BE2C (cell line): ENCODE measurements around the gene HPGDS.

ENCODE experiments used
- DNase-seq: peaks from one replicate; pipeline ENCODE4 v3.0.0-alpha.2; 2020
- H3K27me3 ChIP-seq: fragments of 250-450 bp; sonication (Bioruptor Pico); 2 replicates; pipeline ENCODE4 v1.5.1; 2020; ENCODE audit warnings: mild to moderate bottlenecking
- H3K36me3 ChIP-seq: fragments of 250-450 bp; sonication (Bioruptor Pico); 2 replicates; pipeline ENCODE4 v1.5.1; 2020; ENCODE audit warnings: mild to moderate bottlenecking
- H3K4me1 ChIP-seq: fragments of 250-450 bp; sonication (Bioruptor Pico); 2 replicates; pipeline ENCODE4 v1.5.1; 2020
- H3K4me3 ChIP-seq: 2 replicates; pipeline ENCODE4 v1.5.1; 2011; ENCODE audit warnings: low read depth, low read length
- H3K9me3 ChIP-seq: fragments of 250-450 bp; sonication (Bioruptor Pico); 2 replicates; pipeline ENCODE4 v1.5.1; 2020
- CTCF ChIP-seq: IDR thresholded peaks from 2 replicates; pipeline ENCODE4 v1.5.1; 2012; ENCODE audit warnings: mild to moderate bottlenecking, low read depth, low read length

HPGDS gene

GRCh38 chr4:94377294-94377693 lies 34.7 kb upstream of the HPGDS start:
- H3K36me3 ChIP-seq: no peaks in the 10 kb centered on the region
- H3K4me3 ChIP-seq: no peak overlapping the region
- no peaks in the 10 kb centered on the region for H3K27me3 ChIP-seq
- peaks cover 8% of the 10 kb centered on the region; the same call in 1 of the 2 replicates for H3K4me1 ChIP-seq
- TF ChIP-seq CTCF: no peak
- H3K9me3 ChIP-seq: no peaks in the 10 kb centered on the region
- no peak for DNase-seq

- Histone ChIP-seq H3K36me3 (no peaks in the 10 kb centered on the region), H3K9me3 (no peaks in the 10 kb centered on the region)
- no peak for DNase-seq
Observed at GRCh38 chr4:94375364-94375763, 32.7 kb upstream of the HPGDS start.

GRCh38 chr4:94373752-94374151 lies 31.1 kb upstream of the HPGDS start:
- Histone ChIP-seq H3K27me3 (no peaks in the 10 kb centered on the region), H3K4me3 (no peak overlapping the region), H3K36me3 (no peaks in the 10 kb centered on the region), H3K4me1 (peaks cover 8% of the 10 kb centered on the region; the same call in 1 of the 2 replicates), H3K9me3 (no peaks in the 10 kb centered on the region)
- no peak for DNase-seq
- TF ChIP-seq CTCF: no peak

More at GRCh38 chr4:94375364-94375763, 32.7 kb upstream of the HPGDS start:
- no peak for TF ChIP-seq CTCF
- Histone ChIP-seq H3K4me1 (peaks cover 8% of the 10 kb centered on the region; the same call in 1 of the 2 replicates), H3K4me3 (no peak overlapping the region), H3K27me3 (no peaks in the 10 kb centered on the region)

- no peak for TF ChIP-seq CTCF
Observed at GRCh38 chr4:94372991-94373390, 30.4 kb upstream of the HPGDS start.

GRCh38 chr4:94372228-94372978 lies 29.8 kb upstream of the HPGDS start:
- no peak for TF ChIP-seq CTCF
- no peaks in the 10 kb centered on the region for H3K9me3 ChIP-seq
- peaks cover 2% of the 10 kb centered on the region; the same call in 1 of the 2 replicates for H3K4me1 ChIP-seq
- H3K36me3 ChIP-seq: no peaks in the 10 kb centered on the region
- no peak overlapping the region for H3K4me3 ChIP-seq
- H3K27me3 ChIP-seq: no peaks in the 10 kb centered on the region
- DNase-seq: no peak

More at GRCh38 chr4:94372991-94373390, 30.4 kb upstream of the HPGDS start:
- H3K4me3 ChIP-seq: no peak overlapping the region
- H3K27me3 ChIP-seq: no peaks in the 10 kb centered on the region
- H3K4me1 ChIP-seq: peaks cover 6% of the 10 kb centered on the region; the same call in 1 of the 2 replicates
- no peaks in the 10 kb centered on the region for H3K36me3 ChIP-seq
- DNase-seq: no peak
- no peaks in the 10 kb centered on the region for H3K9me3 ChIP-seq

- no peaks in the 10 kb centered on the region for H3K4me1 ChIP-seq
- H3K4me3 ChIP-seq: no peak overlapping the region
- DNase-seq: no peak
- H3K27me3 ChIP-seq: no peaks in the 10 kb centered on the region
- no peaks in the 10 kb centered on the region for H3K9me3 ChIP-seq
- H3K36me3 ChIP-seq: no peaks in the 10 kb centered on the region
- no peak for TF ChIP-seq CTCF
Observed at GRCh38 chr4:94371290-94371689, 28.7 kb upstream of the HPGDS start.
